Peyer's patch (tissue), 4 donors: ENCODE measurements around the gene PKD1.

Experiments used
- POLR2A ChIP-seq, 2 donors: fragments of 450-650 bp; IDR thresholded peaks; one replicate each; pipeline ENCODE4 v1.5.1; 2017; ENCODE audit warnings: antibody characterized with exemption in 2 of 2, mild to moderate bottlenecking in 2 of 2, moderate library complexity in 2 of 2
- TF ChIP-seq, protein P1 (sequence below), 6 experiments: fragments of 450-650 bp in 4 of 6; fragments of 200-600 bp in 2 of 6; sonication (generic) in 1 of 6; IDR thresholded peaks; one replicate each; pipeline ENCODE4 v1.5.1; 2017 to 2019; ENCODE audit warnings: antibody characterized with exemption in 6 of 6, mild to moderate bottlenecking in 3 of 6, moderate library complexity in 1 of 6

DNA sequence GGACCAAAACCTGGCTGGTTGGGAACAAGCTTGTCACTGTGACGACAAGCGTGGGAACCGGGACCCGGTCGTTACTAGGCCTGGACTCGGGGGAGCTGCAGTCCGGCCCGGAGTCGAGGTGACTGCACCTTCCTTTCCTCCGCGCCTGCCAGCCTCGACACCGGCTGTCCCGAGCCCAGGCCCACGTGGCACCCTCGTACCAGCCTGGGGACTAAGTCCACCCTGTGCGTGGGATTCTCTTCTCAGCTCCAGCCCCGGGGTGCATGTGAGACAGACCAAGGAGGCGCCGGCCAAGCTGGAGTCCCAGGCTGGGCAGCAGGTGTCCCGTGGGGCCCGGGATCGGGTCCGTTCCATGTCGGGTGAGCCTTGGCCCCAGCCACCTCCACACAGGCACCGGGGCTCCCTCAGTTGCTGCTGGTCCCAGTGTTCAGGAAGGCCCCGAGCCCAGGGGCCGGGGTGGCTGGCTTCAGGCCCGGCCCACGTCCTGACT, 56.3 kb downstream of the PKD1 start:
- TF ChIP-seq, protein P1, sequence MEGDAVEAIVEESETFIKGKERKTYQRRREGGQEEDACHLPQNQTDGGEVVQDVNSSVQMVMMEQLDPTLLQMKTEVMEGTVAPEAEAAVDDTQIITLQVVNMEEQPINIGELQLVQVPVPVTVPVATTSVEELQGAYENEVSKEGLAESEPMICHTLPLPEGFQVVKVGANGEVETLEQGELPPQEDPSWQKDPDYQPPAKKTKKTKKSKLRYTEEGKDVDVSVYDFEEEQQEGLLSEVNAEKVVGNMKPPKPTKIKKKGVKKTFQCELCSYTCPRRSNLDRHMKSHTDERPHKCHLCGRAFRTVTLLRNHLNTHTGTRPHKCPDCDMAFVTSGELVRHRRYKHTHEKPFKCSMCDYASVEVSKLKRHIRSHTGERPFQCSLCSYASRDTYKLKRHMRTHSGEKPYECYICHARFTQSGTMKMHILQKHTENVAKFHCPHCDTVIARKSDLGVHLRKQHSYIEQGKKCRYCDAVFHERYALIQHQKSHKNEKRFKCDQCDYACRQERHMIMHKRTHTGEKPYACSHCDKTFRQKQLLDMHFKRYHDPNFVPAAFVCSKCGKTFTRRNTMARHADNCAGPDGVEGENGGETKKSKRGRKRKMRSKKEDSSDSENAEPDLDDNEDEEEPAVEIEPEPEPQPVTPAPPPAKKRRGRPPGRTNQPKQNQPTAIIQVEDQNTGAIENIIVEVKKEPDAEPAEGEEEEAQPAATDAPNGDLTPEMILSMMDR (IDR thresholded peaks at IDR 0.05): no peak
- no peak for TF ChIP-seq POLR2A (IDR thresholded peaks at IDR 0.05)
